H1 (cell line): ENCODE data around the gene GAP43. TPM values are rescaled to one million over a fixed set of nuclear protein-coding genes. Genes with fewer than 3 reads are reported as not detected.

Experiments used
- CTCF ChIA-PET: fragments of 300-600 bp; sonication (Branson Sonifier 250); formaldehyde crosslinking; loops from one replicate; lab custom pipeline; 2021; ENCODE audit not compliant: partially characterized antibody; lab: Charles Lee
- POLR2A ChIA-PET: fragments of 300-600 bp; sonication (Branson Sonifier 250); formaldehyde crosslinking; loops from one replicate; lab custom pipeline; 2021; ENCODE audit warnings: inconsistent platforms; ENCODE audit not compliant: partially characterized antibody; lab: Charles Lee
- DNase-seq, 2 experiments: peaks; one replicate each; pipeline versions ENCODE4 v3.0.0 to v3.0.0-alpha.2; 2010 to 2022; ENCODE audit warnings: low spot score in 2 of 2, low read depth in 1 of 2, mixed read lengths in 1 of 2
- FAIRE-seq: peaks from 2 replicates; lab custom pipeline; 2011; peaks lifted over from hg19 to GRCh38; lab: Jason Lieb, UNC
- H2AFZ ChIP-seq: 2 replicates; pipeline ENCODE4 v1.8.1; 2012; ENCODE audit warnings: low read length, inconsistent platforms
- H2AK5ac ChIP-seq: 2 replicates; pipeline ENCODE4 v1.6.1; 2013; ENCODE audit warnings: low read depth, low read length
- H2BK120ac ChIP-seq: replicated peaks from 2 replicates; pipeline ENCODE3; 2013; ENCODE audit warnings: low read depth, low read length, inconsistent platforms
- H2BK12ac ChIP-seq: 2 replicates; pipeline ENCODE4 v1.6.1; 2013; ENCODE audit warnings: low read depth, low read length
- H2BK15ac ChIP-seq: 2 replicates; pipeline ENCODE4 v1.6.1; 2013; ENCODE audit warnings: low read length
- H2BK20ac ChIP-seq: 2 replicates; pipeline ENCODE4 v1.6.1; 2013; ENCODE audit warnings: low read length
- H2BK5ac ChIP-seq: 2 replicates; pipeline ENCODE4 v1.6.1; 2013; ENCODE audit warnings: low read depth, low read length
- H3K14ac ChIP-seq: 2 replicates; pipeline ENCODE4 v1.6.1; 2013; ENCODE audit warnings: inconsistent platforms; ENCODE audit not compliant: insufficient read length
- H3K18ac ChIP-seq: 2 replicates; pipeline ENCODE4 v1.6.1; 2013; ENCODE audit warnings: low read length; ENCODE audit errors: extremely low read depth
- H3K23ac ChIP-seq: 2 replicates; pipeline ENCODE4 v1.6.1; 2013; ENCODE audit warnings: inconsistent platforms; ENCODE audit not compliant: insufficient read length
- H3K23me2 ChIP-seq: 2 replicates; pipeline ENCODE4 v1.6.1; 2013; ENCODE audit warnings: low read depth, low read length
- H3K27ac ChIP-seq: 2 replicates; pipeline ENCODE4 v1.6.1; 2011; ENCODE audit warnings: low read depth, low read length, inconsistent platforms
- H3K27me3 ChIP-seq, 4 experiments: replicated peaks in 1 of 4; 1 replicate in 1 of 4; 2 replicates in 3 of 4; pipeline versions ENCODE4 v1.6.1 to v1.8.1; 2011 to 2013; ENCODE audit warnings: low read length in 3 of 4, mild to moderate bottlenecking in 3 of 4, inconsistent platforms in 2 of 4, mixed read lengths in 2 of 4, moderate library complexity in 1 of 4; ENCODE audit not compliant: control insufficient read depth in 3 of 4, insufficient read depth in 3 of 4; ENCODE audit errors: extremely low read depth in 1 of 4
- H3K36me3 ChIP-seq, 4 experiments: 2 replicates each; pipeline versions ENCODE4 v1.6.1 to v1.8.1; 2011 to 2013; ENCODE audit warnings: mild to moderate bottlenecking in 4 of 4, low read length in 3 of 4, moderate library complexity in 2 of 4, control low read depth in 1 of 4, inconsistent platforms in 1 of 4; ENCODE audit not compliant: insufficient read depth in 4 of 4, control insufficient read depth in 2 of 4
- H3K4ac ChIP-seq: replicated peaks from 2 replicates; pipeline ENCODE3; 2013; ENCODE audit warnings: low read length, low read depth, mixed read lengths, inconsistent platforms; ENCODE audit not compliant: insufficient read length
- H3K4me1 ChIP-seq, 4 experiments: replicated peaks in 1 of 4; 1 replicate in 1 of 4; 2 replicates in 3 of 4; pipeline versions ENCODE4 v1.6.1 to v1.8.1; 2011 to 2013; ENCODE audit warnings: low read length in 3 of 4, inconsistent platforms in 2 of 4, mixed read lengths in 1 of 4; ENCODE audit not compliant: insufficient read depth in 4 of 4, control insufficient read depth in 3 of 4
- H3K4me2 ChIP-seq, 2 experiments: 2 replicates each; pipeline versions ENCODE4 v1.6.1 to v1.8.1; 2011 to 2013; ENCODE audit warnings: low read depth in 2 of 2, low read length in 2 of 2, control low read depth in 1 of 2, inconsistent platforms in 1 of 2, mild to moderate bottlenecking in 1 of 2; ENCODE audit not compliant: insufficient read depth in 1 of 2
- H3K4me3 ChIP-seq, 4 experiments: fragments of 200-600, 300-600 bp in 1 of 4; sonication (generic), shearing (Covaris generic), sonication (Bioruptor Twin) in 1 of 4; 2 replicates each; pipeline versions ENCODE4 v1.5.1 to v1.8.1; 2011 to 2016; ENCODE audit warnings: low read length in 4 of 4, low read depth in 3 of 4, control low read depth in 2 of 4, inconsistent platforms in 2 of 4, mild to moderate bottlenecking in 2 of 4, mixed read lengths in 1 of 4, moderate library complexity in 1 of 4; ENCODE audit not compliant: insufficient read depth in 2 of 4; ENCODE audit errors: extremely low read depth in 1 of 4
- H3K56ac ChIP-seq: replicated peaks from 2 replicates; pipeline ENCODE3; 2013; ENCODE audit warnings: low read depth, mild to moderate bottlenecking, mixed read lengths, low read length, inconsistent platforms; ENCODE audit not compliant: insufficient read length
- H3K79me1 ChIP-seq: 2 replicates; pipeline ENCODE4 v1.6.1; 2013; ENCODE audit warnings: low read depth, low read length, control low read depth
- H3K79me2 ChIP-seq, 2 experiments: 2 replicates each; pipeline versions ENCODE4 v1.6.1 to v1.8.1; 2012 to 2013; ENCODE audit warnings: low read length in 2 of 2, mild to moderate bottlenecking in 2 of 2, inconsistent platforms in 1 of 2; ENCODE audit not compliant: insufficient read depth in 2 of 2, control insufficient read depth in 1 of 2
- H3K9ac ChIP-seq, 4 experiments: replicated peaks in 1 of 4; 1 replicate in 1 of 4; 2 replicates in 3 of 4; pipeline versions ENCODE4 v1.6.1 to v1.8.1; 2011 to 2013; ENCODE audit warnings: low read depth in 3 of 4, low read length in 3 of 4, control low read depth in 2 of 4, mild to moderate bottlenecking in 2 of 4, moderate library complexity in 2 of 4, inconsistent platforms in 1 of 4; ENCODE audit errors: extremely low read depth in 1 of 4
- H3K9me3 ChIP-seq, 2 experiments: 2 replicates each; pipeline versions ENCODE4 v1.6.1 to v1.8.1; 2012 to 2013; ENCODE audit warnings: mild to moderate bottlenecking in 2 of 2, moderate library complexity in 2 of 2, control low read depth in 1 of 2, inconsistent platforms in 1 of 2, low read depth in 1 of 2, low read length in 1 of 2, mixed read lengths in 1 of 2; ENCODE audit not compliant: insufficient read depth in 2 of 2
- H4K20me1 ChIP-seq, 2 experiments: replicated peaks in 1 of 2; 2 replicates each; pipeline versions ENCODE3 to v1.8.1; 2011 to 2013; ENCODE audit warnings: inconsistent platforms in 2 of 2, low read length in 2 of 2, mild to moderate bottlenecking in 1 of 2; ENCODE audit not compliant: insufficient read depth in 2 of 2, control insufficient read depth in 1 of 2
- H4K5ac ChIP-seq: 2 replicates; pipeline ENCODE4 v1.6.1; 2013; ENCODE audit warnings: low read length, low read depth, mixed read lengths, inconsistent platforms; ENCODE audit not compliant: insufficient read length
- H4K8ac ChIP-seq: 2 replicates; pipeline ENCODE4 v1.8.0; 2013; ENCODE audit warnings: mild to moderate bottlenecking, moderate library complexity, low read length, inconsistent platforms; ENCODE audit not compliant: insufficient read depth; ENCODE audit errors: extremely low read depth
- H4K91ac ChIP-seq: replicated peaks from 2 replicates; pipeline ENCODE3; 2013; ENCODE audit warnings: low read length, mixed read lengths, inconsistent platforms; ENCODE audit not compliant: insufficient read length
- CHD2 ChIP-seq: IDR thresholded peaks from 2 replicates; pipeline ENCODE4 v1.6.1; 2012; ENCODE audit warnings: low read length, improper control_type of control experiment
- GTF2F1 ChIP-seq: IDR thresholded peaks from 2 replicates; pipeline ENCODE4 v1.6.1; 2012; ENCODE audit warnings: low read depth, low read length, improper control_type of control experiment, borderline replicate concordance
- HDAC2 ChIP-seq, 2 experiments: fragments of 300-600 bp in 1 of 2; sonication (generic) in 1 of 2; IDR thresholded peaks; 2 replicates each; pipeline ENCODE4 v1.6.1; 2011 to 2012; ENCODE audit warnings: low read depth in 2 of 2, low read length in 2 of 2, mild to moderate bottlenecking in 2 of 2, moderate library complexity in 2 of 2, borderline replicate concordance in 1 of 2, inconsistent platforms in 1 of 2
- POU5F1 ChIP-seq: IDR thresholded peaks from 2 replicates; pipeline ENCODE4 v1.6.1; 2011; ENCODE audit warnings: low read depth, mild to moderate bottlenecking, low read length, moderate library complexity
- SIN3A ChIP-seq, 2 experiments: IDR thresholded peaks in 1 of 2; conservative IDR thresholded peaks in 1 of 2; 2 replicates each; pipeline ENCODE4 v1.6.1; 2011 to 2012; ENCODE audit warnings: low read length in 2 of 2, improper control_type of control experiment in 1 of 2, low read depth in 1 of 2, mild to moderate bottlenecking in 1 of 2
- SIX5 ChIP-seq: IDR thresholded peaks from 2 replicates; pipeline ENCODE4 v1.6.1; 2011; ENCODE audit warnings: mild to moderate bottlenecking, low read depth, low read length
- TCF12 ChIP-seq: IDR thresholded peaks from 2 replicates; pipeline ENCODE4 v1.6.1; 2011; ENCODE audit warnings: low read depth, mild to moderate bottlenecking, low read length
- YY1 ChIP-seq: IDR thresholded peaks from 2 replicates; pipeline ENCODE4 v1.6.1; 2011; ENCODE audit warnings: low read depth, mild to moderate bottlenecking, low read length
- WGBS, 2 experiments: shearing (Covaris generic) in 1 of 2; methylation state at CpG; one replicate each; pipeline versions ENCODE4 v1.1.6 to v1.1.7; 2013 to 2015; ENCODE audit warnings: low lambda C conversion rate in 2 of 2, mixed read lengths in 2 of 2, inconsistent platforms in 1 of 2, low coverage in 1 of 2, missing lambda C conversion rate in 1 of 2; ENCODE audit not compliant: insufficient replicate concordance in 2 of 2, insufficient coverage in 1 of 2, insufficient read length in 1 of 2; ENCODE audit errors: extremely low coverage in 1 of 2, missing lambda C conversion rate in 1 of 2; 5-methylcytosine and 5-hydroxymethylcytosine counted together
- polyA plus RNA-seq, 7 experiments: library from polyadenylated mRNA; depleted of rRNA in 3 of 7; stranded (reverse) in 5 of 7; unstranded in 2 of 7; fragments of >200 nt in 5 of 7; fragments of 200-250 nt in 2 of 7; gene quantifications; 1 replicate in 5 of 7; 2 replicates in 1 of 7; 4 replicates in 1 of 7; pipeline versions ENCODE4 v1.2.1 to v1.2.3, GENCODE V29; 2011 to 2013; ENCODE audit warnings: missing spikeins in 2 of 7, mixed read lengths in 2 of 7
- total RNA-seq: library from RNA; stranded (reverse); fragmentation: NEBNext Ultra II Directional; extraction: Animal tissue kit (Norgen Biotek cat#: 25700); gene quantifications from 2 replicates; pipeline ENCODE4 v1.2.1, GENCODE V29; 2021
- TF ChIP-seq, protein P1 (sequence below): IDR thresholded peaks from 2 replicates; pipeline ENCODE4 v1.6.1; 2012; ENCODE audit warnings: inconsistent platforms

GAP43 gene
- total and polyA plus RNA-seq, 2 of the 8 experiments (the other 6 are each of a cell fraction or from before 2014, with no cell fraction given), result 11.2 to 21.9 TPM

DNA sequence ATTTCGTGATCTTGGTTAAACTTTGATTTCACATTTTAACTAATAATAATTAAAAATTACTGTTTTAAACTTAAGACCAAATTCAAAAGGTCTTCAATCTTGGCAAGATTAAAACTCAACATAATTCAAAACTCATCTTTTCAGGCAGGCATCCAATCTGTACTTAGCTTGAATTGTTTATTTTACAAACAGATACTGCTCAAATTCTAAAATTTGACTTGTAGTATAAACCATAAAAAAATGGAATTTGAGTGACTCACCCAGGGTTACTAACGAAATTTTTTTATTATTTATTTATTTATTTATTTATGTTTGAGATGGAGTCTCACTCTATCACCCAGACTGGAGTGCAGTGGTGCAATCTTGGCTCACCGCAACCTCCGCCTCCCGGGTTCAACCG, 64.4 kb downstream of the GAP43 start:
- no peaks in the 10 kb centered on the region for H3K4me1 ChIP-seq

More for the DNA sequence above, 64.4 kb downstream of the GAP43 start:
- no peak overlapping the region for H2AK5ac ChIP-seq
- H3K36me3 ChIP-seq, result no peaks in the 10 kb centered on the region
- H4K20me1 ChIP-seq, result no peaks in the 10 kb centered on the region
- H3K56ac ChIP-seq, result no peak overlapping the region
- H2BK20ac ChIP-seq, result no peak overlapping the region
- no peaks in the 10 kb centered on the region for H3K9me3 ChIP-seq
- H3K14ac ChIP-seq, result no peak overlapping the region
- 90% methylated on average over 6 of the region's 6 CpGs; no CpG with 5 or more reads in 1 of the 2 experiments for WGBS, 2 experiments
- H3K79me2 ChIP-seq, result no peaks in the 10 kb centered on the region
- no peak overlapping the region for H3K23ac ChIP-seq
- H4K91ac ChIP-seq, result no peak overlapping the region
- H3K18ac ChIP-seq, result no peak overlapping the region
- TF ChIP-seq SIX5 (no peak), SIN3A (conservative IDR thresholded peaks at IDR 0.05 in 1 of 2, IDR thresholded peaks at IDR 0.05 in 1 of 2; ENCODE audit: low read depth in 1 of 2, low read length in 2 of 2) (no peak), TCF12 (no peak), HDAC2 (IDR thresholded peaks at IDR 0.05; ENCODE audit: borderline replicate concordance in 1 of 2, low read depth in 2 of 2, low read length in 2 of 2) (no peak), POU5F1 (no peak), YY1 (no peak), CHD2 (no peak), GTF2F1 (no peak)
- TF ChIP-seq, protein P1, sequence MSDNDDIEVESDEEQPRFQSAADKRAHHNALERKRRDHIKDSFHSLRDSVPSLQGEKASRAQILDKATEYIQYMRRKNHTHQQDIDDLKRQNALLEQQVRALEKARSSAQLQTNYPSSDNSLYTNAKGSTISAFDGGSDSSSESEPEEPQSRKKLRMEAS, result no peak
- H4K8ac ChIP-seq, result no peak overlapping the region
- H3K23me2 ChIP-seq, result no peaks in the 10 kb centered on the region
- no peak overlapping the region for H3K4ac ChIP-seq
- no peak overlapping the region for H3K4me3 ChIP-seq
- no peak overlapping the region for H3K4me2 ChIP-seq
- ChIA-PET POLR2A (interaction anchor here (1.6 kb wide), 1 partner anchor 30 kb away, joined by 3 read pairs; no protein-coding TSS in a partner anchor), CTCF (interaction anchor here (0.6 to 2.8 kb wide), 9 partner anchors 17 to 471 kb away, joined by 3 to 10 read pairs (median 3); no protein-coding TSS in a partner anchor)
- no peaks in the 10 kb centered on the region for H3K79me1 ChIP-seq
- H2BK120ac ChIP-seq, result no peak overlapping the region
- H3K27ac ChIP-seq, result no peak overlapping the region
- no peak overlapping the region for H2BK5ac ChIP-seq
- H3K9ac ChIP-seq, result no peak overlapping the region
- no peak overlapping the region for H2AFZ ChIP-seq
- no peak for DNase-seq
- no peak for FAIRE-seq
- H4K5ac ChIP-seq, result no peak overlapping the region
- no peaks in the 10 kb centered on the region for H3K27me3 ChIP-seq
- H2BK12ac ChIP-seq, result no peak overlapping the region
- H2BK15ac ChIP-seq, result no peak overlapping the region
